Smooth muscle cell (in vitro differentiated cells): Measurements from ENCODE around the gene SPOCK2. TPM values are rescaled to one million over a fixed set of nuclear protein-coding genes. Genes with fewer than 3 reads are reported as not detected.
A peak's percentile ranks its signal among the peaks of the same experiment; 100 is the strongest.

Experiments used
- DNase-seq: peaks from one replicate; lab custom pipeline; 2025; ENCODE audit not compliant: unreplicated experiment; lab: John Stamatoyannopoulos, UW
- H2AFZ ChIP-seq: fragments of 200-600 bp; sonication (generic); 2 replicates; pipeline ENCODE4 v1.6.0; 2016; ENCODE audit warnings: antibody characterized with exemption, low read depth, mild to moderate bottlenecking
- H3F3A ChIP-seq: fragments of 200-600 bp; sonication (generic); 2 replicates; pipeline ENCODE4 v1.6.0; 2017; ENCODE audit warnings: antibody characterized with exemption, low read depth
- H3K27ac ChIP-seq: fragments of 200-600 bp; sonication (generic); 2 replicates; pipeline ENCODE4 v1.5.1; 2016; ENCODE audit warnings: low read depth, mild to moderate bottlenecking
- H3K27me3 ChIP-seq: fragments of 200-600 bp; sonication (generic); 2 replicates; pipeline ENCODE4 v1.6.1; 2016; ENCODE audit warnings: low read depth, mild to moderate bottlenecking
- H3K36me3 ChIP-seq: fragments of 200-600 bp; sonication (generic); 2 replicates; pipeline ENCODE4 v1.5.1; 2016; ENCODE audit warnings: low read depth
- H3K4me1 ChIP-seq: fragments of 200-600 bp; sonication (generic); 2 replicates; pipeline ENCODE4 v1.5.1; 2016; ENCODE audit warnings: low read depth
- H3K4me2 ChIP-seq: fragments of 200-600 bp; sonication (generic); 2 replicates; pipeline ENCODE4 v1.6.0; 2016; ENCODE audit warnings: mild to moderate bottlenecking
- H3K4me3 ChIP-seq: fragments of 200-600 bp; sonication (generic); 2 replicates; pipeline ENCODE4 v1.5.1; 2016; ENCODE audit warnings: mild to moderate bottlenecking
- H3K79me2 ChIP-seq: fragments of 200-600 bp; sonication (generic); 2 replicates; pipeline ENCODE4 v1.6.0; 2016; ENCODE audit warnings: low read depth, mild to moderate bottlenecking
- H3K9ac ChIP-seq: fragments of 200-600 bp; sonication (generic); 2 replicates; pipeline ENCODE4 v1.6.0; 2016; ENCODE audit warnings: low read depth
- H3K9me3 ChIP-seq: fragments of 200-600 bp; sonication (generic); replicated peaks from 2 replicates; pipeline ENCODE4 v1.5.1; 2016; ENCODE audit warnings: low read depth
- H4K20me1 ChIP-seq: fragments of 200-600 bp; sonication (generic); 2 replicates; pipeline ENCODE4 v1.6.0; 2016; ENCODE audit warnings: low read depth
- CTCF ChIP-seq: fragments of 200-600 bp; sonication (generic); IDR thresholded peaks from 2 replicates; pipeline ENCODE4 v1.5.1; 2017; ENCODE audit warnings: borderline replicate concordance, mild to moderate bottlenecking, antibody characterized with exemption; ENCODE audit not compliant: insufficient read depth, poor library complexity, severe bottlenecking
- WGBS: methylation state at CpG from one replicate; pipeline ENCODE4 v1.1.7; 2016; ENCODE audit warnings: low lambda C conversion rate; 5-methylcytosine and 5-hydroxymethylcytosine counted together
- polyA plus RNA-seq: library from polyadenylated mRNA; unstranded; fragments of >200 nt; fragmentation: Nextera tagmentation; extraction: Ambion mirVana; gene quantifications from 2 replicates; pipeline ENCODE4 v1.2.1, GENCODE V29; 2016
- total RNA-seq: library from RNA; depleted of rRNA; stranded (reverse); fragments of >200 nt; gene quantifications from 2 replicates; pipeline ENCODE4 v1.2.3, GENCODE V29; 2014

SPOCK2 gene
- total and polyA plus RNA-seq, 2 experiments from 2014 or later = 1.1 TPM; not detected in 1

GRCh38 chr10:72010234-72010973 lies 77.9 kb downstream of the SPOCK2 start:
- 74% methylated on average over 7 of the region's 7 CpGs for WGBS
- peaks cover 7% of the 10 kb centered on the region for H3K4me1 ChIP-seq
- no peak for DNase-seq
- H3K4me2 ChIP-seq = peak overlapping the region; percentile 79
- peak overlapping the region; percentile 94 for H3K27ac ChIP-seq
- no peaks in the 10 kb centered on the region for H3K36me3 ChIP-seq
- no peaks in the 10 kb centered on the region for H3K9me3 ChIP-seq
- H3K27me3 ChIP-seq = no peaks in the 10 kb centered on the region
- no peak overlapping the region for H3K4me3 ChIP-seq
- TF ChIP-seq CTCF = no peak
- peak overlapping the region; percentile 72 for H3K9ac ChIP-seq
- H2AFZ ChIP-seq = no peak overlapping the region
- H3F3A ChIP-seq = peaks cover 9% of the 10 kb centered on the region
- H3K79me2 ChIP-seq = no peaks in the 10 kb centered on the region
- no peaks in the 10 kb centered on the region for H4K20me1 ChIP-seq

- Histone ChIP-seq H3K27ac (peak overlapping the region; percentile 94), H3K4me1 (peaks cover 7% of the 10 kb centered on the region), H3F3A (peaks cover 9% of the 10 kb centered on the region), H3K36me3 (no peaks in the 10 kb centered on the region), H3K4me3 (no peak overlapping the region), H4K20me1 (no peaks in the 10 kb centered on the region), H2AFZ (peak overlapping the region; percentile 50), H3K9ac (peak overlapping the region; percentile 72), H3K27me3 (no peaks in the 10 kb centered on the region), H3K9me3 (no peaks in the 10 kb centered on the region), H3K4me2 (peak overlapping the region; percentile 79), H3K79me2 (no peaks in the 10 kb centered on the region)
- WGBS = 7% methylated on average over 12 of the region's 12 CpGs
- TF ChIP-seq CTCF = no peak
- DNase-seq = peak; percentile 51
Observed at GRCh38 chr10:72009425-72010081, 78.8 kb downstream of the SPOCK2 start.

- Histone ChIP-seq H4K20me1 (no peaks in the 10 kb centered on the region), H3K9ac (peak overlapping the region; percentile 72), H3K27ac (peak overlapping the region; percentile 94), H3K27me3 (no peaks in the 10 kb centered on the region), H2AFZ (peak overlapping the region; percentile 50), H3K9me3 (no peaks in the 10 kb centered on the region), H3F3A (peaks cover 9% of the 10 kb centered on the region), H3K79me2 (no peaks in the 10 kb centered on the region), H3K4me2 (peak overlapping the region; percentile 79), H3K4me3 (no peak overlapping the region), H3K36me3 (no peaks in the 10 kb centered on the region), H3K4me1 (peaks cover 7% of the 10 kb centered on the region)
- DNase-seq = no peak
- WGBS = 32% methylated on average over 9 of the region's 9 CpGs
- no peak for TF ChIP-seq CTCF
Observed at GRCh38 chr10:72009051-72009424, 79.3 kb downstream of the SPOCK2 start.

Other genes with a start within 250 kb of the SPOCK2 start
- gene PSAP, start 237.3 kb downstream of the SPOCK2 start, total RNA-seq = 282 and 328 TPM in 2 replicates
- gene PSAP, start 237.3 kb downstream of the SPOCK2 start, polyA plus RNA-seq = 486 and 500 TPM in 2 replicates
- 10.6 and 13.6 TPM in 2 replicates for gene CHST3, start 124.2 kb downstream of the SPOCK2 start, total RNA-seq
- gene CHST3, start 124.2 kb downstream of the SPOCK2 start, polyA plus RNA-seq = 7.0 and 8.5 TPM in 2 replicates
- gene ANAPC16, start 127.5 kb upstream of the SPOCK2 start, total RNA-seq = 50.8 and 81.8 TPM in 2 replicates
- gene ANAPC16, start 127.5 kb upstream of the SPOCK2 start, polyA plus RNA-seq = 76.4 and 80.8 TPM in 2 replicates
- 28.1 and 37.0 TPM in 2 replicates for gene ASCC1, start 127.7 kb upstream of the SPOCK2 start, total RNA-seq
- 24.0 and 24.7 TPM in 2 replicates for gene ASCC1, start 127.7 kb upstream of the SPOCK2 start, polyA plus RNA-seq
- gene DDIT4, start 185.4 kb upstream of the SPOCK2 start, total RNA-seq = 161 and 198 TPM in 2 replicates
- 248 and 299 TPM in 2 replicates for gene DDIT4, start 185.4 kb upstream of the SPOCK2 start, polyA plus RNA-seq